Retina (tissue), 1 donor: ENCODE results near the gene TAS2R8.
"Not testable (repeated sequence)": the region's sequence is repeated elsewhere in the genome, so short reads cannot be mapped to it uniquely, and the experiment has no call there.

Source experiments
- DNase-seq: peaks from one replicate; pipeline ENCODE4 v3.0.0-alpha.2; 2016

Gene TAS2R8

GRCh38 chr12:10807186-10807585, at the start of gene TAS2R8:
TAS2R8 (minus strand) TSS chr12:10807286; CDS start chr12:10806980, 306 bp downstream.
- no peak for DNase-seq

GRCh38 chr12:10855807-10856206, 48.7 kb upstream of the TAS2R8 start:
- no peak for DNase-seq

- DNase-seq = no peak
Observed at GRCh38 chr12:10853776-10854175, 46.7 kb upstream of the TAS2R8 start.

GRCh38 chr12:10851243-10851858, 44.3 kb upstream of the TAS2R8 start:
- DNase-seq = no peak

GRCh38 chr12:10849425-10849878, 42.4 kb upstream of the TAS2R8 start, which contains the start of gene PRR4:
PRR4 (minus strand) TSS chr12:10849475; CDS start chr12:10849437, 38 bp downstream.
- DNase-seq = no peak

GRCh38 chr12:10847744-10848143, 40.7 kb upstream of the TAS2R8 start:
- no peak for DNase-seq

- no peak for DNase-seq
Observed at GRCh38 chr12:10842862-10843261, 35.8 kb upstream of the TAS2R8 start.

- DNase-seq = no peak
Observed at GRCh38 chr12:10838461-10838860, 31.4 kb upstream of the TAS2R8 start.

- no peak for DNase-seq
Observed at GRCh38 chr12:10829994-10830393, 22.9 kb upstream of the TAS2R8 start.

- DNase-seq = no peak
Observed at GRCh38 chr12:10826258-10826657, 19.2 kb upstream of the TAS2R8 start, which contains the start of gene TAS2R10. TAS2R10 (minus strand) TSS chr12:10826358; CDS start chr12:10826269, 89 bp downstream.

- DNase-seq = no peak
Observed at GRCh38 chr12:10824957-10825356, 17.9 kb upstream of the TAS2R8 start.

- DNase-seq = no peak
Observed at GRCh38 chr12:10811883-10812536, 4.9 kb upstream of the TAS2R8 start.

GRCh38 chr12:10810068-10810467, 3.0 kb upstream of the TAS2R8 start, which contains the start of gene TAS2R9:
TAS2R9 (minus strand) TSS chr12:10810168; CDS start chr12:10810075, 93 bp downstream.
- DNase-seq = no peak

- peak; percentile 27 for DNase-seq
Observed at GRCh38 chr12:10802587-10802986, 4.5 kb downstream of the TAS2R8 start, which contains the start of gene TAS2R7. TAS2R7 (minus strand) TSS chr12:10802627; CDS start chr12:10802570, 57 bp downstream.

GRCh38 chr12:10801741-10802140, 5.3 kb downstream of the TAS2R8 start:
- DNase-seq = no peak

GRCh38 chr12:10794222-10794621, 12.9 kb downstream of the TAS2R8 start:
- no peak for DNase-seq

GRCh38 chr12:10791769-10792168, 15.3 kb downstream of the TAS2R8 start:
- not testable (repeated sequence) for DNase-seq

GRCh38 chr12:10783252-10783651, 23.8 kb downstream of the TAS2R8 start:
- no peak for DNase-seq

- DNase-seq = peak; percentile 11
Observed at GRCh38 chr12:10779103-10779502, 28.0 kb downstream of the TAS2R8 start.

GRCh38 chr12:10771132-10771733, 35.9 kb downstream of the TAS2R8 start:
- DNase-seq = no peak

- DNase-seq = no peak
Observed at GRCh38 chr12:10759657-10760056, 47.4 kb downstream of the TAS2R8 start.

GRCh38 chr12:10756194-10756593, 50.9 kb downstream of the TAS2R8 start:
- DNase-seq = no peak
